AML-193 (cell line): Measurements from ENCODE around the gene BMAL1.
A peak's percentile ranks its signal among the peaks of the same experiment; 100 is the strongest.

Source experiments
- DNase-seq, 2 experiments: peaks; one replicate each; lab custom pipeline; 2025; lab: John Stamatoyannopoulos, UW

The BMAL1 gene

DNA sequence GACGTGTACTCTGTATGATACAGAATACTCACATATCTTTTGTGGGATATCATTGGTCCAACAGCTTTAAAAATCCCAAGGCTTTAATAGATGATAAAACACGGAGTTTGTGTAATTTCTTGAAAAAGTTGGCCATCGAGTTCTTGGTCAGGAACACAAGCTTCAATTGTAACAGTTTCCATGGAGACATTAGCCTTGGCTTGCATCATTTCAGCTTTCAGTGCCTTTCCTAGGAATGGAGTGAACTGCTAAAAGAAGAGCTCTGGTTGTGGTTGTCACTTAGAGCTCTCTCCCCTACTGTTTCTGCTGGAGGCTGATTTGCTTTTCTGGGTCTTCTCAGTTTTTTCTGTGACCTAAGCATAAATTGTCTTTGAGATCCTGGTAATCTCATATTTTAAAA is 14.2 kb downstream of the BMAL1 start:
- no peak for DNase-seq

GRCh38 chr11:13292970-13293369 is 15.4 kb downstream of the BMAL1 start:
- DNase-seq = no peak

DNA sequence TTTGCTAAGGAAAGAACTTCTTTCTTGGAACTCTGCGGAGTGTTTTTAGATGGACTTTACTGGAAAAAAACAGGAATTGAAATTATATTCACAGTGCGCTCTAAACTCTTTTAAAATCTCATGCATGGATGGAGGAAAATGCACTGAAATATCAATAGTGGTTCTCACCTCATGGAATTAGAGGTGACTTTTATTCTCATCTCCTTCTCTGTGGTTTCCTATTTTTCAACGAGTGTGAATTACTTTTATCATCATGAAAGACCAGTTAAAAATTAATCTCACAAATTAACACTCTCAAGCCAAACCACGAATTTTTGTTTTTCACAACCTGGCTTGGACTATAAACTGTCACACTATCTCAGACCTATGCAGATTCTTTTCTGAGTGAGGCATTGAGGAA is 16.6 kb downstream of the BMAL1 start:
- no peak for DNase-seq

GRCh38 chr11:13294771-13295579 is 17.4 kb downstream of the BMAL1 start:
- DNase-seq = no peak

- DNase-seq = no peak
Observed at GRCh38 chr11:13297308-13297916, 19.8 kb downstream of the BMAL1 start.

- DNase-seq = peak; percentile 91 to 96
Observed at GRCh38 chr11:13297917-13298356, 20.3 kb downstream of the BMAL1 start.

GRCh38 chr11:13298765-13299164 is 21.2 kb downstream of the BMAL1 start:
- no peak for DNase-seq

DNA sequence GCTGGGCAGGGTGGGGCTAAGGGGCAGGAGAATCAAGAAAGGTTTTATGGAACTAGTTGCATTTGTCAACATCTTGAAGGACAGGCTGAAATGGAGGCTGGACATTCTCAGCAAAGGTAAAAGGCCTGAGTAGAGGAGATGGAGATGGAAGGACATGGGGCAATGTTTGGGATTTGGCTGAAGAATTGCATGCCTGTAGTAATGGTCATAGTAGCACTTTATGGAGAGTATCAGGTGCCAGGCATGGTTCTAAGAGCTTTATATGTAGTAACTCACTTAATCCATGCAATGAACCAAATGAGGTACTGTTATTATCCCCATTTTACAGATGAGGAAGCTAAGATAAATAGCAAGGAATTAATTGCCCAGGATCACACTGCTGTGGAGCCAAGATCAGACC is 23.9 kb downstream of the BMAL1 start:
- DNase-seq = no peak

GRCh38 chr11:13302420-13302958 is 24.9 kb downstream of the BMAL1 start:
- no peak for DNase-seq

DNA sequence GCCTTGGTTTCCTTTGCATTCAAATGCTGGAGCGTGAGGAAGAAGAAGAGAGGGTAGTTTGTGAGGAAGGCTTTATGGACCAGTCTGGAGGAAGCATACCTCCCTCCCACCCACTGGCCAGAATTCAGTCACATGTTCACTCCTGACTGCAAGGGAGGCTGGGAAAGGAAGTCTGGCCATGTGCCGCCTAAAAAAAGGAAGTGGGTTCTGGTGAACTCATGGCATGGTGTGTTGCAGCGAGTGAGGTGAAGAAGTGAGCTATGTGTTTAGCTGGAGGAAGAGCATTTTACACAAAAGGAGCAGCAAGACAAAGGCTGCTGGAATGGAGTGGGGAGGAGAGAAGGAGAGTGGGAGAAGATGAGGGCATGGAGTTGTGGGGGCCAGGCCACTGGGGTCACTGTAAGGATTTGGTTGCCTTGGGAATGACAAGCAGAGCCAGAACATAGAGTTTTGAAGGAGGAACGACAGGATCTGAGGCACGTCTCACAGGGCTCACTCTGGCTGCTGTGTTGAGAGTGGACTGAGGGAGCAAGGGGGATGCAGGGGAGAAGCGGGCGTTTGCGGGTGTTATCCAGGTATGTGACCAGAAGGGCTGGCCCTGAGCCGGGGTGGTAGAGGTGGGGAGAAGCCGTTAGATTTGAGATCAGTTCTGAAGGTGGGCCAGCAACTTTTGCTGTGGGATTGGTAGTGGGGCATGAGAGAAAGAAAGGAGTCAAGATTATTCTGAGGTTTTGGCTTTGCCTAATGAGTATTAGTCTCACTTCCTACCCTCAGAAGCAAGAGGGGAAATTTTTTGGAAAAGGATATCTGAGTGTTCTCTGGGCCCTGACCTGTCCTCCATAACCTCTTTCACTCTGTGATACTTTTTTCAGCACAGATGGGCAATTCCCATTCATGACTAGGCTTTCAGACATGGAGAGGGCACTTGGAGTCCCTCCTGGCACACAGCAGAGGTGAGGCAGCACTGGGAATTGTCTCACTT is 26.4 kb downstream of the BMAL1 start:
- DNase-seq = peak; percentile 81 to 82

DNA sequence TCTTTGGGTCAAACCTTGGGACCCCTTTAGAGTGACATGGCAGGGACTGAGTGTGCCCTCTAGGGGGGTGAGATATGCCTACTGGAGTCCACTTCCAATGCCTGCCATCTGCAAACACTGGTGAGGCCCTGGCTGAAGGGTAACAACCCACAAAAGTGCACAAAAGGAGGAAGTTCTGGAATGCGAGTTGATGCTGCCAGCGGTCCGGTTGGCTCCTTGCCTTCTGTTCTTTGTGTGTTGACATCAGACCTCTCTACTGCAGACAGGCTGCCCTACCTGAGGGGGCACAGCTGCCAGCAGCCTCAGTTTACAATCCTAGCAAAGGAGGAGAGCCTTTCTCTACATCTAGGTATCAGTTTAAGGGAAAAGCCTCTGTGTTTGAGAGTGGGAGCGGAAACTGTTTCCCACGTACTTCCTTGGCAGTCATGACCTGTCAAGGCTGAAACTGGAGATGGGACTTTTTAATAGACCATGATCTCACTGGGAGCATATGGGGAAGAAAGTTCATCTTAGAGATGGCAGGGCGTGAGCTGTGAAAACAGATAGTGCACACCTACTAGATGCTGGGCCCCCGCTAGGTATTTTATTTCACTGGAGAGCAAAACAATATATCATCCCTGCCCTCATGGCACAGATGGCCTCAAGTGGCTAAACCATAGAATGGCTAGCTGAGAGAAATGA is 27.2 kb downstream of the BMAL1 start:
- no peak for DNase-seq

DNA sequence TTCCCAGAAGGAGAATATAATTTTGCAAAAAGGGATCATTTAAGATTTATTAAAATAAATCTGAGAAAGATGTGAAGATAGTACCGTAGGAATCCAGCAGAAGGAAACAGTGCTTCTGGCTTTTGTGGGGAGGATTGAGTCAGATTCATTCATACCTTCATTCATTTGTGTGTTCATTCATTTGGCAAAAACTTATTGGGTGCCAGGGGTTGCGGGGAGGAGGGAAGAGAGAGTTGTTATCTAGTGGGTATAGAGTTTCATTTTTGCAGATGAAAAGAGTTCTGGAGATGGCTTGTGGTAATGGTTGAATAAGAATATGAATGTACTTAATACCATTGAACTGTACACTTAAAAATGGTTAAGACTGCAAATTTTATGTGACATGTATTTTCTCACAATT is 31.1 kb downstream of the BMAL1 start:
- no peak for DNase-seq

DNA sequence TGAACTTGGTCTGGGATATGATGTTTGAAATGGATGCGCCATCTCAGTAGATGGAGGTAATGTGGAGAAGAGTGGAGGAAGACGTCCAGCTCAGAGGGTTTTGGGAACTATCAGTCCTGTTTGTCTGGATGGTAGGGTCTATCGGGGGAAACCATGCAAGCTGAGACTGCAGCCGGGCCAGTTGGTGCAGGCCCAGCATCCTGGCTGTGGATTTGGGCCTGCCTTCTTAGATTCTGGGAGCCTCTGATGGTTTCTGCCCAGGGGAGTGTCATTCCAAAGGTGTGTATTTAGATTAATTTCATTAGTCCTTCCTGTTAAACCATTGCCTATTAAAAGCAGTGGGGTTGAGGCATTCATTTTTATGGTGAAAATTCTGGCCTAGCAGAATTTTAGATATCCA is 31.6 kb downstream of the BMAL1 start:
- no peak for DNase-seq

- DNase-seq = no peak
Observed at GRCh38 chr11:13310443-13310842, 32.9 kb downstream of the BMAL1 start.

DNA sequence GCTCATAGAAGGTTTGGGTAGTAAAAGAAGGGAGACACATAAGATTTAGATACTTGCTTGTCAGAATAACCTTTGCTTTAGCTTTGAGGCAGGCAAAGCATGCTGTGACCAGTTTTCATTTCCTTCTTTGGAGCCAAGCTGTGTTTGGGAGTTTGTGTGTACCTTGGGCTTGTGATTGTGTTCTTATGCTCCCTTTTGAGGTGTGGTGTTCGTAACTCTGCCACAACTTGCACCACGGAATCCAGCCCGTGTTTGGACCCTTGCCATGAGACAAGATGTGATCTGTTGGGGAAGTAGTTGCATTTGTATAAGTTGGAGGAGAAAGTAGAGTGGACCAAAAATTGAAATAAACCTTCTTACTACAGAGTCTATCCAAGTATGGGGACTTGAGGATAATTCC is 34.0 kb downstream of the BMAL1 start:
- no peak for DNase-seq

GRCh38 chr11:13313005-13313819 is 35.6 kb downstream of the BMAL1 start:
- DNase-seq = no peak

DNA sequence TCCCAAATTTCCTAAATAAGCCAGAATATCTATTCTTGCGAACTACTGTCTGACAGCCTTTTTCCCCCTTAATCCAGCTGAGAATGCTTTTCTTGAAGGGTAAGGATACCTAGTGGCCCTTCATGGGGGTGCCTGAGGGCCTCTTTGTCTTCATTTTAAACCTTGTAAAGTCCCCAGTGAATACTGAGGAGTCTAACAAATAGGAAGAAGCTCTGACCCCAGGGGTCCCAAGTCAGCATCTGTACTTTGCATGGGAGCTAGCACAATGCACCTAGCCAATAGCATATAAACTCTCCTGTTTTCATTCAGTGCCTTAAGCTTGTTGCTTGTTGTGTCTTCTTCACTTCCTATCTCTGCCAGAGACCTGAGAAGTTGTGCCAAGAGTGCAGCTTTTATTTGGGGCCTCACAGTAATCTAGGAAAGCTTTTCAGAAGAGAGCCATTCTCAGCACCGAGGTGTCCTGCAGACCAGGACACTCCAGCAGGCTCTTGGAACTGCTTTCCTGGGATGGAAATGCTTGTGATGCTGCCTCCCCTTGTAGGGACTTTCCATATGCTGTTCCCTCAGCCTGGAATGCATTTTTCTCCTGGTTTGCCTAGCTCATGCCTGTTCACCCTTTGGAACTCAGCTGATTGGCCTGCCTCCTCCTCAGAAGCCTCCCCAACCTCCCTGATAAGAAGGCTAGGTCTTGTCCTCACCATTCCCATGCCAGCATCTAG is 37.2 kb downstream of the BMAL1 start:
- DNase-seq = no peak

DNA sequence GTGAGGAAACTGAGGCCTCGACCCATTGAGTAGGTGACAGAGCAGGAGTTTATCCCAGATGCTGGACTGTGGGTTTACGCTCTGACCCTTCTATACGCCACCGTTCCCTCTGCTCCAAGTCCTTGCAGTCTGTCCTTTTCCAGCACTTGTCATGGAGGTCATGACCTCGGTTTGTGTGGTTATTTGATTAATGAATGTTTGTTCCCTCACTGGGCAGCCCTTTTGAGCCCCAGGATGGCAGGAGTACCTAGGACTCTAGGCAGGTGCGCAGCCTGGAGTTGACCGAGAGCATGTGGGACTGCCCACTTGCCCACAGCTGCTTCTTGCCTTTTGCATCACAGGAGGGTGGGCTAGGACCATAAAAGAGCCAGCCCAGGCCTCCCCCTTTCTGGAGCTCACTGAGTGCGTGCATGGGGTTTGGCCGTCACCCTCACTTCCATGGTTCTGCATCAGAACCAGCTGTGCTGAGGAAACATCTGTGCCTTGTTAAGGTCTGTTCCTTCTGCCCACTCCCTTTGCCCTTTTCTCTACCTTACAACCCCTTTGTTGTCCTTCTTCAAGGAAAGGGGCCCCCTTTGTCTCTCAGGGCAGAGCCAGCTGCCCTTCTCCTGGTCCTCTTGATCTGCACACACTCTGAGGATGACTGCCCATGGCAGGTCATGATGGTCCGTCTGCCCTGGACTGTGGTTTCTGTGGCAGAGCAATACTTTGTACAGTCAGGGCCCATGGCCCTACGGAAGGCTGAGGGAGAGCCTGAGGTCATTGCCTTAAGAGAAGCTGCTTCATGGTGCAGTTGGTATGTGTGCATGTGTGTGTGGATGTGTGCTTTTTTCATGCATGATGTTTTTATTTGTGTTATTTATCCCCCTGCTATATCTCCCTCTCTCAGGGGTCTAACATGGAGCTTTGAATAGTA is 38.2 kb downstream of the BMAL1 start:
- no peak for DNase-seq

DNA sequence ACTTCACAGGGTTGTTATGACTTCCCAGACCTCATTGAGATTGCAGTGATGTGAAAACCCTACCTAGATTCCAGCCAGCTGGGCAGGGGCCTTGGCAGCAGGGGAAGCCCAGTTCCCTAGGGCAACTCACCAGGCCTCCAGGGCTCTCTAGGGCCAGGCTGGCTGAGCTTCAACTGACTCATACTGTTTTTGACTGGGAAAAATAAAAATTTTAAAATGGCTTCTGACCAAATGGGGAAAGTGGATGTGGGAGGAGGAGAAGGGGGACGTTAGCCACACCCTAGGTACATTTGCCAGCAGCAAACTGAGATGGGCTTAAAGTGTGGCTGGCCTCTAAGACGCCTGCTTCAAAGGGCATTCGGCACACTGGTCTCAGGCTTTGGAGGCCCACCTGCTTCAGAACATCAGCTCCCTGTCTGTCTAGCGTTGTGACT is 39.0 kb downstream of the BMAL1 start:
- no peak for DNase-seq
